A673 (cell line): ENCODE data around the gene CARM1.

Experiments
- CTCF ChIP-seq: fragments of 300-800, 200-600 bp; sonication (generic); conservative IDR thresholded peaks from 2 replicates; pipeline ENCODE4 v1.5.1; 2017; ENCODE audit warnings: low read depth, mild to moderate bottlenecking, antibody characterized with exemption, low read length, moderate library complexity, mixed read lengths
- EZH2 ChIP-seq: fragments of 200-600 bp; sonication (generic); IDR thresholded peaks from 2 replicates; pipeline ENCODE4 v1.6.1; 2017; ENCODE audit warnings: borderline replicate concordance, low read depth, mild to moderate bottlenecking, mixed read lengths, antibody characterized with exemption, low read length; ENCODE audit not compliant: poor library complexity, severe bottlenecking

- peak; percentile 64 for TF ChIP-seq CTCF
- TF ChIP-seq EZH2, result no peak
These were observed 65.3 kb downstream of the CARM1 start for GRCh38 chr19:10936661-10937084.
